Kidney (tissue), 14 donors: ENCODE data around the gene SORCS2. TPM values are rescaled to one million over a fixed set of nuclear protein-coding genes. Genes with fewer than 3 reads are reported as not detected.

ENCODE experiments used
- DNase-seq, 5 donors: peaks; one replicate each; pipeline ENCODE4 v3.0.0-alpha.2; 2013 to 2020
- FAIRE-seq: peaks from 2 replicates; lab custom pipeline; 2012; peaks lifted over from hg19 to GRCh38; lab: Jason Lieb, UNC
- H3K27ac ChIP-seq, 2 donors: one replicate each; pipeline ENCODE4 v1.7.0; 2013; ENCODE audit warnings: low read depth in 2 of 2, low read length in 2 of 2, inconsistent platforms in 1 of 2
- H3K27me3 ChIP-seq: one replicate; pipeline ENCODE4 v1.7.1; 2013; ENCODE audit warnings: low read length, inconsistent platforms; ENCODE audit not compliant: control insufficient read depth, insufficient read depth
- H3K36me3 ChIP-seq, 3 donors: one replicate each; pipeline versions ENCODE4 v1.7.0 to v1.7.1; 2013; ENCODE audit warnings: low read length in 3 of 3, control low read depth in 1 of 3, inconsistent platforms in 1 of 3; ENCODE audit not compliant: insufficient read depth in 3 of 3, control insufficient read depth in 2 of 3
- H3K4me1 ChIP-seq, 3 donors: one replicate each; pipeline versions ENCODE4 v1.7.0 to v1.7.1; 2013; ENCODE audit warnings: low read length in 3 of 3, inconsistent platforms in 1 of 3, low read depth in 1 of 3; ENCODE audit not compliant: control insufficient read depth in 2 of 3, insufficient read depth in 2 of 3
- H3K4me3 ChIP-seq, 3 donors: one replicate each; pipeline versions ENCODE4 v1.7.0 to v1.8.1; 2013; ENCODE audit warnings: low read length in 3 of 3, control low read depth in 1 of 3, inconsistent platforms in 1 of 3
- H3K9ac ChIP-seq, 3 donors: one replicate each; pipeline versions ENCODE4 v1.7.0 to v1.7.1; 2013; ENCODE audit warnings: low read length in 3 of 3, control low read depth in 1 of 3, inconsistent platforms in 1 of 3
- H3K9me3 ChIP-seq, 3 donors: one replicate each; pipeline versions ENCODE4 v1.7.0 to v1.7.1; 2013; ENCODE audit warnings: low read length in 3 of 3, control low read depth in 1 of 3, inconsistent platforms in 1 of 3; ENCODE audit not compliant: control insufficient read depth in 2 of 3, insufficient read depth in 1 of 3
- CTCF ChIP-seq: IDR thresholded peaks from 3 replicates; pipeline ENCODE4 v1.5.1; 2012; ENCODE audit warnings: mild to moderate bottlenecking, moderate library complexity, borderline replicate concordance; ENCODE audit not compliant: insufficient read depth; ENCODE audit errors: extremely low read depth
- intact Hi-C: fragments of 100-400 bp; cut with DNase I; formaldehyde crosslinking; loops from one replicate; pipeline ENCODE4 v1.11.1; 2022
- polyA plus RNA-seq: library from polyadenylated mRNA; stranded (reverse); fragments of 350-450 nt; fragmentation: Illumina TruSeq; extraction: RNeasy Lipid Tissue Mini Kit (QIAGEN cat#74804); gene quantifications from one replicate; pipeline ENCODE4 v1.2.3, GENCODE V29; 2014; ENCODE audit warnings: low read depth, low replicate concordance; ENCODE audit not compliant: insufficient read depth
- total RNA-seq: library from RNA; stranded (reverse); fragmentation: NEBNext Ultra II Directional; extraction: Animal tissue kit (Norgen Biotek cat#: 25700); gene quantifications from one replicate; pipeline ENCODE4 v1.2.1, GENCODE V29; 2021
- donor health status: control.
- donor health status: control.
- donor health status: control.
- donor health status: control.
- donor health status: control.
- donor health status: DM: yes; HTN: yes; CAD: no.
- donor health status: Normal renal cell carcinoma (clear cell type).

Gene SORCS2
- total and polyA plus RNA-seq, 2 donors from 2014 or later, result 6.1 to 9.1 TPM

GRCh38 chr4:7411491-7411890 lies 219.2 kb downstream of the SORCS2 start:
- H3K4me3 ChIP-seq, result no peak overlapping the region
- H3K36me3 ChIP-seq, result no peaks in the 10 kb centered on the region
- DNase-seq (peak in 1 of 5 donors; percentile 1), FAIRE-seq (no peak)
- TF ChIP-seq CTCF, result no peak
- H3K27ac ChIP-seq, result no peak overlapping the region
- H3K4me1 ChIP-seq, result no peaks in the 10 kb centered on the region
- no peak overlapping the region for H3K9ac ChIP-seq
- H3K27me3 ChIP-seq, result no peaks in the 10 kb centered on the region
- peaks cover 1 to 14% (median 5%) of the 10 kb centered on the region in 3 donors for H3K9me3 ChIP-seq
- intact Hi-C loops, result no loop called here

- H3K4me3 ChIP-seq, result no peak overlapping the region
- peaks cover 1 to 14% (median 5%) of the 10 kb centered on the region in 3 donors for H3K9me3 ChIP-seq
- no peak overlapping the region for H3K27ac ChIP-seq
- no peaks in the 10 kb centered on the region for H3K4me1 ChIP-seq
- intact Hi-C loops, result no loop called here
- no peaks in the 10 kb centered on the region for H3K27me3 ChIP-seq
- H3K9ac ChIP-seq, result no peak overlapping the region
- no peak for TF ChIP-seq CTCF
- no peaks in the 10 kb centered on the region for H3K36me3 ChIP-seq
- no peak for FAIRE-seq
- peak in 3 of 5 donors; percentile 17 to 53 (median 36) for DNase-seq
Observed at GRCh38 chr4:7411896-7412553, 219.7 kb downstream of the SORCS2 start.

- no peak overlapping the region for H3K4me3 ChIP-seq
- H3K4me1 ChIP-seq, result no peaks in the 10 kb centered on the region
- H3K27me3 ChIP-seq, result no peaks in the 10 kb centered on the region
- intact Hi-C loops, result no loop called here
- no peak overlapping the region for H3K9ac ChIP-seq
- TF ChIP-seq CTCF, result no peak
- H3K9me3 ChIP-seq, result peaks cover 1 to 11% (median 5%) of the 10 kb centered on the region in 3 donors
- H3K27ac ChIP-seq, result no peak overlapping the region
- peak in 2 of 5 donors; percentile 31 to 33 for DNase-seq
- no peaks in the 10 kb centered on the region for H3K36me3 ChIP-seq
- FAIRE-seq, result no peak
Observed at GRCh38 chr4:7412554-7412912, 220.2 kb downstream of the SORCS2 start.

GRCh38 chr4:7414046-7414445 lies 221.7 kb downstream of the SORCS2 start:
- DNase-seq, result peak in 2 of 5 donors; percentile 8 to 18
- Histone ChIP-seq H3K9ac (no peak overlapping the region), H3K27ac (no peak overlapping the region), H3K4me1 (no peaks in the 10 kb centered on the region), H3K27me3 (no peaks in the 10 kb centered on the region), H3K4me3 (no peak overlapping the region), H3K36me3 (no peaks in the 10 kb centered on the region), H3K9me3 (peaks cover 0 to 11% (median 1%) of the 10 kb centered on the region in 3 donors)
- no peak for FAIRE-seq
- no peak for TF ChIP-seq CTCF
- intact Hi-C loops, result no loop called here
